Thyroid gland (tissue), 4 donors: Measurements from ENCODE around the gene EPHB4. TPM values are rescaled to one million over a fixed set of nuclear protein-coding genes. Genes with fewer than 3 reads are reported as not detected.
"Not testable (repeated sequence)": the region's sequence is repeated elsewhere in the genome, so short reads cannot be mapped to it uniquely, and the experiment has no call there.

ENCODE experiments used
- DNase-seq, 2 donors: peaks; one replicate each; pipeline ENCODE4 v3.0.0-alpha.2; 2019
- H3K27ac ChIP-seq, 3 donors: fragments of 200-600 bp; sonication (generic); 1 replicate in 2 of 3; 2 replicates in 1 of 3; pipeline ENCODE4 v1.5.1; 2016 to 2019; ENCODE audit warnings: mild to moderate bottlenecking in 1 of 3, moderate library complexity in 1 of 3
- H3K27me3 ChIP-seq: fragments of 200-600 bp; sonication (generic); one replicate; pipeline ENCODE4 v1.5.1; 2019
- H3K36me3 ChIP-seq, 2 donors: fragments of 200-600 bp; sonication (generic); one replicate each; pipeline ENCODE4 v1.5.1; 2016 to 2019
- H3K4me1 ChIP-seq, 2 donors: fragments of 200-600 bp; sonication (generic); one replicate each; pipeline ENCODE4 v1.5.1; 2017 to 2019
- H3K4me3 ChIP-seq, 3 donors: fragments of 200-600 bp; sonication (generic); replicated peaks in 1 of 3; 1 replicate in 2 of 3; 2 replicates in 1 of 3; pipeline ENCODE4 v1.5.1; 2016; ENCODE audit warnings: mild to moderate bottlenecking in 1 of 3
- H3K9me3 ChIP-seq: fragments of 200-600 bp; sonication (generic); one replicate; pipeline ENCODE4 v1.5.1; 2017
- CTCF ChIP-seq, 6 experiments: fragments of 200-600 bp in 3 of 6; fragments of 450-650 bp in 3 of 6; sonication (generic) in 3 of 6; IDR thresholded peaks; one replicate each; pipeline ENCODE4 v1.5.1; 2016 to 2019; ENCODE audit warnings: antibody characterized with exemption in 6 of 6, mild to moderate bottlenecking in 2 of 6, inconsistent platforms in 1 of 6, moderate library complexity in 1 of 6
- POLR2A ChIP-seq, 2 donors: fragments of 450-650 bp; IDR thresholded peaks; one replicate each; pipeline ENCODE4 v1.6.1; 2017; ENCODE audit warnings: antibody characterized with exemption in 2 of 2, mild to moderate bottlenecking in 2 of 2, moderate library complexity in 1 of 2
- WGBS, 2 donors: methylation state at CpG; one replicate each; pipeline ENCODE4 v1.1.5; 2017; 5-methylcytosine and 5-hydroxymethylcytosine counted together
- intact Hi-C: fragments of 100-400 bp; cut with DNase I; formaldehyde crosslinking; loops from one replicate; pipeline ENCODE4 v1.15.1; 2023
- total RNA-seq, 4 donors: library from RNA; depleted of rRNA; stranded (reverse); fragments of >200 nt; gene quantifications; one replicate each; pipeline ENCODE4 v1.2.3, GENCODE V29; 2016

The EPHB4 gene
- total RNA-seq, 4 donors from 2014 or later = 27.9 to 38.0 (median 35.1) TPM

- intact Hi-C loops = no loop called here
- H3K36me3 ChIP-seq = peaks cover 28% of the 10 kb centered on the region in 2 donors
- H3K27me3 ChIP-seq = no peaks in the 10 kb centered on the region
- H3K4me3 ChIP-seq = no peak overlapping the region
- peaks cover 0 to 4% of the 10 kb centered on the region in 2 donors for H3K4me1 ChIP-seq
- no peak overlapping the region for H3K27ac ChIP-seq
- no peaks in the 10 kb centered on the region for H3K9me3 ChIP-seq
- no peak for DNase-seq
- 93 to 95% methylated on average over 20 to 22 of the region's 43 CpGs for WGBS, 2 donors
- TF ChIP-seq POLR2A (IDR thresholded peaks at IDR 0.05) (no peak), CTCF (IDR thresholded peaks at IDR 0.05) (no peak)
Measured at GRCh38 chr7:100822236-100823139, 4.8 kb downstream of the EPHB4 start.

- no peak overlapping the region for H3K4me3 ChIP-seq
- intact Hi-C loops = no loop called here
- TF ChIP-seq CTCF (IDR thresholded peaks at IDR 0.05) = no peak
- no peak for TF ChIP-seq POLR2A (IDR thresholded peaks at IDR 0.05)
- no peak for DNase-seq
- no peaks in the 10 kb centered on the region for H3K27me3 ChIP-seq
- no peaks in the 10 kb centered on the region for H3K9me3 ChIP-seq
- H3K27ac ChIP-seq = no peak overlapping the region
- no peaks in the 10 kb centered on the region for H3K4me1 ChIP-seq
- WGBS, 2 donors = 93 to 96% methylated on average over 11 to 20 of the region's 23 CpGs
- H3K36me3 ChIP-seq = peaks cover 28 to 31% of the 10 kb centered on the region in 2 donors
Measured at GRCh38 chr7:100819586-100819985, 7.7 kb downstream of the EPHB4 start.

- H3K27me3 ChIP-seq = no peaks in the 10 kb centered on the region
- no peak for TF ChIP-seq CTCF (IDR thresholded peaks at IDR 0.05)
- no peak for TF ChIP-seq POLR2A (IDR thresholded peaks at IDR 0.05)
- intact Hi-C loops = no loop called here
- no peaks in the 10 kb centered on the region for H3K9me3 ChIP-seq
- no peak for DNase-seq
- 89 to 91% methylated on average over 6 of the region's 6 CpGs for WGBS, 2 donors
- H3K27ac ChIP-seq = no peak overlapping the region
- peaks cover 31 to 33% of the 10 kb centered on the region in 2 donors for H3K36me3 ChIP-seq
- no peak overlapping the region for H3K4me3 ChIP-seq
- no peaks in the 10 kb centered on the region for H3K4me1 ChIP-seq
Measured at GRCh38 chr7:100818825-100819224, 8.5 kb downstream of the EPHB4 start.

GRCh38 chr7:100818366-100818765 is 9.0 kb downstream of the EPHB4 start:
- Histone ChIP-seq H3K9me3 (no peaks in the 10 kb centered on the region), H3K27me3 (no peaks in the 10 kb centered on the region), H3K27ac (no peak overlapping the region), H3K4me3 (no peak overlapping the region), H3K36me3 (peaks cover 31 to 37% of the 10 kb centered on the region in 2 donors), H3K4me1 (no peaks in the 10 kb centered on the region)
- TF ChIP-seq CTCF (IDR thresholded peaks at IDR 0.05) (no peak), POLR2A (IDR thresholded peaks at IDR 0.05) (no peak)
- WGBS, 2 donors = 93 to 94% methylated on average over 9 of the region's 9 CpGs
- no peak for DNase-seq
- intact Hi-C loops = no loop called here

GRCh38 chr7:100817097-100817496 is 10.2 kb downstream of the EPHB4 start:
- no peaks in the 10 kb centered on the region for H3K4me1 ChIP-seq
- no peaks in the 10 kb centered on the region for H3K27me3 ChIP-seq
- WGBS, 2 donors = 93 to 95% methylated on average over 19 of the region's 19 CpGs
- DNase-seq = no peak
- TF ChIP-seq CTCF (IDR thresholded peaks at IDR 0.05) (no peak), POLR2A (IDR thresholded peaks at IDR 0.05) (no peak)
- no peak overlapping the region for H3K4me3 ChIP-seq
- H3K9me3 ChIP-seq = no peaks in the 10 kb centered on the region
- H3K36me3 ChIP-seq = peaks cover 36 to 44% of the 10 kb centered on the region in 2 donors
- intact Hi-C loops = no loop called here
- H3K27ac ChIP-seq = no peak overlapping the region

GRCh38 chr7:100816515-100816914 is 10.8 kb downstream of the EPHB4 start:
- peaks cover 31 to 48% of the 10 kb centered on the region in 2 donors for H3K36me3 ChIP-seq

More at GRCh38 chr7:100816515-100816914, 10.8 kb downstream of the EPHB4 start:
- intact Hi-C loops, DNase-seq, H3K27ac ChIP-seq, H3K9me3 ChIP-seq, H3K4me1 ChIP-seq, H3K4me3 ChIP-seq, H3K27me3 ChIP-seq: not testable (repeated sequence)
- WGBS, 2 donors = 94 to 97% methylated on average over 16 of the region's 16 CpGs
